GM23338 (cell line): ENCODE results near the gene SLC48A1. TPM values are rescaled to one million over a fixed set of nuclear protein-coding genes. Genes with fewer than 3 reads are reported as not detected.

Experiments
- ATAC-seq: fragments of 200-7000 bp; cut with Tn5 transposase; 3 replicates; pipeline ENCODE4 v1.9.1; 2020
- DNase-seq: peaks from one replicate; pipeline ENCODE4 v3.0.0-alpha.2; 2015; ENCODE audit warnings: low spot score
- H2AFZ ChIP-seq: fragments of 200-600 bp; sonication (generic); 2 replicates; pipeline ENCODE4 v1.8.0; 2016; ENCODE audit warnings: antibody characterized with exemption, mild to moderate bottlenecking, moderate library complexity
- H3F3A ChIP-seq: fragments of 200-600 bp; sonication (generic); replicated peaks from 2 replicates; pipeline ENCODE4 v1.8.0; 2017; ENCODE audit warnings: antibody characterized with exemption, mixed run types, low read depth
- H3K27ac ChIP-seq: fragments of 200-600 bp; sonication (generic); 2 replicates; pipeline ENCODE4 v1.6.1; 2016; ENCODE audit warnings: low read depth
- H3K27me3 ChIP-seq: fragments of 200-600 bp; sonication (generic); 2 replicates; pipeline ENCODE4 v1.8.0; 2016; ENCODE audit warnings: mild to moderate bottlenecking, mixed run types, moderate library complexity; ENCODE audit not compliant: insufficient read depth
- H3K36me3 ChIP-seq: fragments of 200-600 bp; sonication (generic); 2 replicates; pipeline ENCODE4 v1.8.0; 2016; ENCODE audit warnings: mild to moderate bottlenecking; ENCODE audit not compliant: insufficient read depth
- H3K4me1 ChIP-seq: fragments of 200-600 bp; sonication (generic); 2 replicates; pipeline ENCODE4 v1.8.0; 2016; ENCODE audit warnings: mild to moderate bottlenecking, moderate library complexity; ENCODE audit not compliant: insufficient read depth
- H3K4me2 ChIP-seq: fragments of 200-600 bp; sonication (generic); 2 replicates; pipeline ENCODE4 v1.7.1; 2017; ENCODE audit warnings: mixed run types
- H3K4me3 ChIP-seq: fragments of 200-600 bp; sonication (generic); 2 replicates; pipeline ENCODE4 v1.6.1; 2016; ENCODE audit warnings: mixed run types
- H3K79me2 ChIP-seq: fragments of 200-600 bp; sonication (generic); replicated peaks from 2 replicates; pipeline ENCODE4 v1.8.0; 2017; ENCODE audit warnings: mild to moderate bottlenecking; ENCODE audit not compliant: insufficient read depth
- H3K9me2 ChIP-seq: fragments of 200-600 bp; sonication (generic); 2 replicates; pipeline ENCODE4 v1.8.0; 2017; ENCODE audit not compliant: insufficient read depth
- H4K20me1 ChIP-seq: fragments of 200-600 bp; sonication (generic); replicated peaks from 2 replicates; pipeline ENCODE4 v1.8.0; 2017; ENCODE audit warnings: mild to moderate bottlenecking; ENCODE audit not compliant: insufficient read depth
- H3K27ac Mint-ChIP-seq: 2 replicates; pipeline ENCODE4 v1.8.0; 2020; ENCODE audit warnings: inconsistent platforms, mild to moderate bottlenecking, moderate library complexity, mixed read lengths
- H3K27me3 Mint-ChIP-seq: 3 replicates; pipeline ENCODE4 v1.8.0; 2022; ENCODE audit warnings: low read depth, mild to moderate bottlenecking, moderate library complexity, mixed read lengths, inconsistent platforms; ENCODE audit not compliant: insufficient read depth, poor library complexity
- H3K36me3 Mint-ChIP-seq: 3 replicates; pipeline ENCODE4 v1.8.0; 2021; ENCODE audit warnings: low read depth, mild to moderate bottlenecking, inconsistent platforms, moderate library complexity, mixed read lengths
- H3K4me1 Mint-ChIP-seq: 3 replicates; pipeline ENCODE4 v1.8.0; 2020; ENCODE audit warnings: mild to moderate bottlenecking, inconsistent platforms, mixed read lengths
- H3K4me3 Mint-ChIP-seq: 3 replicates; pipeline ENCODE4 v1.8.0; 2021; ENCODE audit warnings: moderate library complexity, mild to moderate bottlenecking, inconsistent platforms, mixed read lengths
- H3K9me3 Mint-ChIP-seq: 3 replicates; pipeline ENCODE4 v1.8.0; 2020; ENCODE audit warnings: moderate library complexity, mild to moderate bottlenecking, inconsistent platforms, mixed read lengths
- CREB1 ChIP-seq: fragments of 250-450 bp; sonication (Bioruptor Pico); IDR thresholded peaks from 2 replicates; pipeline ENCODE4 v1.5.0; 2020; ENCODE audit warnings: low read depth, mild to moderate bottlenecking, moderate library complexity
- CTCF ChIP-seq, 2 experiments: fragments of 200-600 bp in 1 of 2; sonication (generic) in 1 of 2; conservative IDR thresholded peaks; 2 replicates each; pipeline versions ENCODE4 v1.5.1 to v1.6.1; 2016 to 2017; ENCODE audit warnings: antibody characterized with exemption in 2 of 2, low read depth in 2 of 2, mild to moderate bottlenecking in 2 of 2, moderate library complexity in 1 of 2
- ETS1 ChIP-seq: IDR thresholded peaks from 2 replicates; pipeline ENCODE4 v1.6.1; 2016; ENCODE audit warnings: antibody characterized with exemption
- EZH2 ChIP-seq: fragments of 200-600 bp; sonication (generic); IDR thresholded peaks from one replicate; pipeline ENCODE4 v1.8.0; 2017; ENCODE audit warnings: antibody characterized with exemption, mild to moderate bottlenecking, low read depth; ENCODE audit not compliant: unreplicated experiment
- EZH2phosphoT487 ChIP-seq: fragments of 200-600 bp; sonication (generic); IDR thresholded peaks from one replicate; pipeline ENCODE4 v1.8.1; 2018; ENCODE audit warnings: antibody characterized with exemption; ENCODE audit not compliant: unreplicated experiment
- JUNB ChIP-seq: IDR thresholded peaks from one replicate; pipeline ENCODE4 v1.6.1; 2016; ENCODE audit warnings: antibody characterized with exemption; ENCODE audit not compliant: unreplicated experiment
- NANOG ChIP-seq: IDR thresholded peaks from 2 replicates; pipeline ENCODE4 v1.6.1; 2016; ENCODE audit warnings: antibody characterized with exemption, borderline replicate concordance
- POLR2AphosphoS5 ChIP-seq: IDR thresholded peaks from 2 replicates; pipeline ENCODE4 v1.6.1; 2016; ENCODE audit warnings: antibody characterized with exemption, low read depth
- REST ChIP-seq: IDR thresholded peaks from one replicate; pipeline ENCODE4 v1.6.1; 2018; ENCODE audit warnings: antibody characterized with exemption; ENCODE audit not compliant: unreplicated experiment
- STAT1 ChIP-seq: IDR thresholded peaks from one replicate; pipeline ENCODE4 v1.6.1; 2016; ENCODE audit warnings: antibody characterized with exemption; ENCODE audit not compliant: unreplicated experiment
- ZNF114 ChIP-seq: fragments of 250-450 bp; sonication (Bioruptor Pico); IDR thresholded peaks from 2 replicates; pipeline ENCODE4 v1.5.0; 2020; ENCODE audit warnings: mild to moderate bottlenecking, moderate library complexity
- ZNF331 ChIP-seq: fragments of 250-450 bp; sonication (Bioruptor Pico); IDR thresholded peaks from 2 replicates; pipeline ENCODE4 v1.5.0; 2020; ENCODE audit warnings: low read depth, mild to moderate bottlenecking, moderate library complexity
- ZNF462 ChIP-seq: fragments of 250-450 bp; sonication (Bioruptor Pico); IDR thresholded peaks from 2 replicates; pipeline ENCODE4 v1.5.0; 2020; ENCODE audit warnings: mild to moderate bottlenecking, moderate library complexity
- polyA plus RNA-seq: library from polyadenylated mRNA; unstranded; fragments of >200 nt; fragmentation: Nextera tagmentation; extraction: Ambion mirVana; gene quantifications from 2 replicates; pipeline ENCODE4 v1.2.1, GENCODE V29; 2016
- total RNA-seq: library from RNA; depleted of rRNA; stranded (reverse); fragments of >200 nt; shearing (Covaris generic); gene quantifications from 2 replicates; pipeline ENCODE4 v1.2.3, GENCODE V29; 2014

SLC48A1 gene
- total and polyA plus RNA-seq, 2 experiments from 2014 or later: 5.8 to 9.0 TPM

GRCh38 chr12:47739297-47739696 is 33.7 kb upstream of the SLC48A1 start:
- Histone ChIP-seq H2AFZ (no peak overlapping the region), H3K27me3 (no peaks in the 10 kb centered on the region), H3K4me1 (peaks cover 15% of the 10 kb centered on the region; the same call in 1 of the 2 replicates), H3F3A (no peaks in the 10 kb centered on the region), H3K4me3 (no peak overlapping the region), H3K4me2 (no peak overlapping the region), H4K20me1 (no peaks in the 10 kb centered on the region), H3K79me2 (no peaks in the 10 kb centered on the region), H3K36me3 (no peaks in the 10 kb centered on the region), H3K27ac (no peak overlapping the region), H3K9me2 (no peaks in the 10 kb centered on the region)
- TF ChIP-seq ETS1: no peak
- TF ChIP-seq CREB1 (CRISPR knock-in tag): no peak
- no peak for TF ChIP-seq POLR2AphosphoS5
- TF ChIP-seq ZNF462: no peak
- no peak for TF ChIP-seq JUNB
- no peak for TF ChIP-seq STAT1
- TF ChIP-seq NANOG: no peak
- no peak for TF ChIP-seq EZH2
- TF ChIP-seq CTCF (conservative IDR thresholded peaks at IDR 0.05; ENCODE audit: low read depth in 2 of 2): no peak
- no peak for TF ChIP-seq ZNF114 (CRISPR knock-in tag)
- no peak for TF ChIP-seq REST
- no peak for TF ChIP-seq EZH2phosphoT487
- TF ChIP-seq ZNF331 (CRISPR knock-in tag): no peak
- Mint-ChIP-seq H3K27ac (no peak overlapping the region), H3K36me3 (no peaks in the 10 kb centered on the region; the same call in 2 of the 3 replicates), H3K9me3 (no peaks in the 10 kb centered on the region; the same call in 2 of the 3 replicates), H3K4me1 (peaks cover 39% of the 10 kb centered on the region), H3K4me3 (no peak overlapping the region), H3K27me3 (peaks cover 21% of the 10 kb centered on the region)
- ATAC-seq (no peak), DNase-seq (no peak)
